HCT116 (cell line): ENCODE results near the gene NLRC5. TPM values are rescaled to one million over a fixed set of nuclear protein-coding genes. Genes with fewer than 3 reads are reported as not detected.

ENCODE experiments used
- ATAC-seq: fragments of 200-7000 bp; cut with Tn5 transposase; 2 replicates; pipeline ENCODE4 v1.9.1; 2020; ENCODE audit warnings: mild to moderate bottlenecking, moderate library complexity
- BruUV-seq: library from RNA; stranded (reverse); fragments of 400-500 nt; replicated peaks from 2 replicates; lab custom pipeline; 2021; lab: Mats Ljungman, UMichigan
- CTCF ChIA-PET: fragments of 300-600 bp; sonication (Branson Sonifier 250); formaldehyde crosslinking; loops from one replicate; lab custom pipeline; 2021; ENCODE audit warnings: antibody characterized with exemption; lab: Charles Lee
- POLR2A ChIA-PET: fragments of 300-600, 350-600 bp; sonication (Branson Sonifier 250); formaldehyde crosslinking; loops from one replicate; lab custom pipeline; 2021; ENCODE audit warnings: antibody characterized with exemption; lab: Charles Lee
- RAD21 ChIA-PET, 2 experiments: fragments of 300-600 bp; sonication (Branson Sonifier 250); formaldehyde crosslinking; loops; one replicate each; lab custom pipeline; 2023; ENCODE audit warnings: low total read pairs in 2 of 2; ENCODE audit not compliant: uncharacterized antibody in 2 of 2, unreplicated experiment in 2 of 2, low non-redundant PET in 1 of 2; lab: Charles Lee
- DNase-seq: peaks from one replicate; pipeline ENCODE4 v3.0.0-alpha.2; 2010; ENCODE audit warnings: low read depth, low spot score
- H2AFZ ChIP-seq: fragments of 200-600 bp; shearing (Covaris generic), sonication (generic); 2 replicates; pipeline ENCODE4 v1.6.1; 2017; ENCODE audit warnings: low read depth, mixed run types, mixed read lengths, antibody characterized with exemption, low read length; ENCODE audit not compliant: poor library complexity, severe bottlenecking
- H3K27ac ChIP-seq: 2 replicates; pipeline ENCODE4 v1.5.1; 2012; ENCODE audit warnings: low read depth, low read length
- H3K27me3 ChIP-seq: fragments of 200-600 bp; sonication (generic); 2 replicates; pipeline ENCODE4 v1.6.1; 2016; ENCODE audit warnings: mixed run types, low read length, mixed read lengths; ENCODE audit not compliant: insufficient read depth
- H3K36me3 ChIP-seq, 2 experiments: fragments of 200-500 bp in 1 of 2; fragments of 200-600 bp in 1 of 2; sonication (Bioruptor generic) in 1 of 2; sonication (generic) in 1 of 2; 2 replicates each; pipeline versions ENCODE4 v1.5.1 to v1.6.1; 2014 to 2016; ENCODE audit warnings: low read length in 2 of 2, inconsistent platforms in 1 of 2, mixed read lengths in 1 of 2, mixed run types in 1 of 2; ENCODE audit not compliant: insufficient read depth in 2 of 2, control insufficient read depth in 1 of 2
- H3K4me1 ChIP-seq, 2 experiments: fragments of 200-600 bp in 1 of 2; sonication (generic) in 1 of 2; 2 replicates each; pipeline versions ENCODE4 v1.5.1 to v1.6.1; 2012 to 2017; ENCODE audit warnings: low read length in 2 of 2, inconsistent platforms in 1 of 2, mild to moderate bottlenecking in 1 of 2, mixed read lengths in 1 of 2, mixed run types in 1 of 2, moderate library complexity in 1 of 2; ENCODE audit not compliant: insufficient read depth in 2 of 2, control insufficient read depth in 1 of 2
- H3K4me2 ChIP-seq: fragments of 200-600 bp; sonication (generic); 2 replicates; pipeline ENCODE4 v1.6.1; 2017; ENCODE audit warnings: mixed run types, low read length, mixed read lengths
- H3K4me3 ChIP-seq, 2 experiments: fragments of 200-600 bp in 1 of 2; sonication (generic) in 1 of 2; replicated peaks in 1 of 2; 2 replicates each; pipeline ENCODE4 v1.5.1; 2011 to 2016; ENCODE audit warnings: low read length in 2 of 2, control low read depth in 1 of 2, low read depth in 1 of 2, mild to moderate bottlenecking in 1 of 2, mixed read lengths in 1 of 2, mixed run types in 1 of 2
- H3K79me2 ChIP-seq: fragments of 200-600 bp; sonication (generic); 2 replicates; pipeline ENCODE4 v1.6.1; 2017; ENCODE audit warnings: mild to moderate bottlenecking, mixed run types, low read length, moderate library complexity, mixed read lengths; ENCODE audit not compliant: insufficient read depth
- H3K9ac ChIP-seq: fragments of 200-600 bp; sonication (generic); 2 replicates; pipeline ENCODE4 v1.6.1; 2016; ENCODE audit warnings: low read length, mixed read lengths
- H3K9me2 ChIP-seq: fragments of 200-600 bp; sonication (generic), shearing (Covaris generic); 2 replicates; pipeline ENCODE4 v1.6.1; 2017; ENCODE audit warnings: mixed run types, mild to moderate bottlenecking, moderate library complexity; ENCODE audit not compliant: insufficient read depth
- H3K9me3 ChIP-seq, 2 experiments: fragments of 200-500 bp in 1 of 2; fragments of 200-600 bp in 1 of 2; sonication (Bioruptor generic) in 1 of 2; sonication (generic) in 1 of 2; 2 replicates each; pipeline ENCODE4 v1.6.1; 2014 to 2017; ENCODE audit warnings: low read length in 2 of 2, mixed read lengths in 2 of 2, inconsistent platforms in 1 of 2, low read depth in 1 of 2, mild to moderate bottlenecking in 1 of 2, mixed run types in 1 of 2, moderate library complexity in 1 of 2; ENCODE audit not compliant: control insufficient read depth in 1 of 2, insufficient read depth in 1 of 2
- H4K20me1 ChIP-seq: fragments of 200-600 bp; sonication (generic), shearing (Covaris generic); 2 replicates; pipeline ENCODE4 v1.6.1; 2017; ENCODE audit warnings: mixed run types, mild to moderate bottlenecking, moderate library complexity; ENCODE audit not compliant: insufficient read depth
- ATF3 ChIP-seq: IDR thresholded peaks from 2 replicates; pipeline ENCODE4 v1.6.1; 2012
- CBX3 ChIP-seq: IDR thresholded peaks from 2 replicates; pipeline ENCODE4 v1.6.1; 2012; ENCODE audit warnings: low read depth
- EGR1 ChIP-seq: IDR thresholded peaks from 2 replicates; pipeline ENCODE4 v1.6.1; 2012; ENCODE audit warnings: low read depth
- ELF1 ChIP-seq: IDR thresholded peaks from 2 replicates; pipeline ENCODE4 v1.6.1; 2012; ENCODE audit warnings: low read depth, borderline replicate concordance
- EZH2phosphoT487 ChIP-seq: fragments of 200-600 bp; IDR thresholded peaks from 2 replicates; pipeline ENCODE4 v1.6.1; 2018; ENCODE audit warnings: antibody characterized with exemption, borderline replicate concordance
- FOSL1 ChIP-seq: IDR thresholded peaks from 2 replicates; pipeline ENCODE4 v1.6.1; 2012; ENCODE audit warnings: low read depth
- JUND ChIP-seq: IDR thresholded peaks from 2 replicates; pipeline ENCODE4 v1.6.1; 2012
- POLR2A ChIP-seq: IDR thresholded peaks from 2 replicates; pipeline ENCODE4 v1.7.0; 2011; ENCODE audit warnings: borderline replicate concordance; ENCODE audit not compliant: insufficient read depth, insufficient read length; ENCODE audit errors: extremely low read depth
- POLR2AphosphoS5 ChIP-seq: IDR thresholded peaks from 2 replicates; pipeline ENCODE4 v1.6.1; 2011; ENCODE audit warnings: mild to moderate bottlenecking, low read depth, low read length, moderate library complexity
- SP1 ChIP-seq: IDR thresholded peaks from 2 replicates; pipeline ENCODE4 v1.6.1; 2012; ENCODE audit warnings: low read depth
- YY1 ChIP-seq: IDR thresholded peaks from 2 replicates; pipeline ENCODE4 v1.6.1; 2011; ENCODE audit warnings: low read length, low read depth, moderate library complexity, mild to moderate bottlenecking; ENCODE audit not compliant: insufficient replicate concordance; ENCODE audit errors: extremely low read depth
- ZBTB33 ChIP-seq: IDR thresholded peaks from 2 replicates; pipeline ENCODE4 v1.6.1; 2011; ENCODE audit warnings: mild to moderate bottlenecking, low read length, moderate library complexity; ENCODE audit not compliant: insufficient replicate concordance; ENCODE audit errors: extremely low read depth
- ZFX ChIP-seq: fragments of 450-650 bp; IDR thresholded peaks from 2 replicates; pipeline ENCODE4 v1.6.1; 2017
- ZNF274 ChIP-seq: fragments of 200-500 bp; sonication (Bioruptor generic); IDR thresholded peaks from 2 replicates; pipeline ENCODE4 v1.6.1; 2014; ENCODE audit warnings: mild to moderate bottlenecking, low read depth, low read length, inconsistent platforms
- intact Hi-C: fragments of 100-400 bp; cut with micrococcal nuclease; formaldehyde crosslinking; loops from 2 replicates; pipeline ENCODE4 v1.10.0; 2022
- total RNA-seq: library from RNA; stranded (reverse); gene quantifications from one replicate; pipeline ENCODE4 v1.2.1, GENCODE V29; 2021; ENCODE audit not compliant: unreplicated experiment
- TF ChIP-seq, protein P1 (sequence below): IDR thresholded peaks from 2 replicates; pipeline ENCODE4 v1.6.1; 2012; ENCODE audit warnings: low read depth

Gene NLRC5
- total RNA-seq, 1 experiment from 2014 or later: 10.4 TPM

DNA sequence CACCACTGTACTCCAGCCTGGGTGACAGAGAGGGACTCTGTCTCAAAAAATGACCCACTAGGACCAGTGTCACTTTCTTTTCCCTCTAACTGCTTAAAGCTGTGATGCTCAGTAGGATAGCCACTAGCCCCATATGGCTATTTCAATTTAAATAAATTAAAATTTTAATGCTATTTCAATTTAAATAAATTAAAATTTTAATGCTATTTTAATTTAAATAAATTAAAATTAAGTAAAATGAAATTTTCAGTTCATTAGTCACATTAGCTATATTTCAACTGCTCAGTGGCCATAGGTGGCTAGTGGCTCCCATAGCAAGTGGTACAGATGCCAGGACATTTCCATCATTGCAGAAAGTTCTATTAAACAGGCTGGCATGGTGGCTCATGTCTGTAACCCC lies 43.0 kb downstream of the NLRC5 start:
- BruUV-seq: no TSS peak
- CTCF ChIA-PET: interaction anchor here (1.6 kb wide), 1 partner anchor 14 kb away, joined by 5 read pairs; no protein-coding TSS in a partner anchor
- ATAC-seq: no peak

More for the DNA sequence above, 43.0 kb downstream of the NLRC5 start:
- Histone ChIP-seq H2AFZ (no peak overlapping the region), H3K79me2 (no peaks in the 10 kb centered on the region), H3K27me3 (no peaks in the 10 kb centered on the region), H3K36me3 (no peaks in the 10 kb centered on the region), H3K9ac (no peak overlapping the region), H3K9me3 (no peaks in the 10 kb centered on the region), H3K27ac (no peak overlapping the region), H4K20me1 (no peaks in the 10 kb centered on the region), H3K4me2 (no peak overlapping the region), H3K4me1 (no peaks in the 10 kb centered on the region), H3K4me3 (no peak overlapping the region), H3K9me2 (no peaks in the 10 kb centered on the region)
- no peak for DNase-seq
- intact Hi-C loops: no loop called here
- POLR2A ChIA-PET: interaction anchor here (0.6 kb wide), 1 partner anchor 180 kb away, joined by 3 read pairs; no protein-coding TSS in a partner anchor
- RAD21 ChIA-PET: no interaction called here
- TF ChIP-seq POLR2A: no peak
- no peak for TF ChIP-seq EZH2phosphoT487
- TF ChIP-seq FOSL1: no peak
- no peak for TF ChIP-seq ATF3
- no peak for TF ChIP-seq YY1
- TF ChIP-seq JUND: no peak
- no peak for TF ChIP-seq SP1
- no peak for TF ChIP-seq CBX3
- TF ChIP-seq ZNF274: no peak
- no peak for TF ChIP-seq ZFX
- TF ChIP-seq ELF1: no peak
- TF ChIP-seq, protein P1, sequence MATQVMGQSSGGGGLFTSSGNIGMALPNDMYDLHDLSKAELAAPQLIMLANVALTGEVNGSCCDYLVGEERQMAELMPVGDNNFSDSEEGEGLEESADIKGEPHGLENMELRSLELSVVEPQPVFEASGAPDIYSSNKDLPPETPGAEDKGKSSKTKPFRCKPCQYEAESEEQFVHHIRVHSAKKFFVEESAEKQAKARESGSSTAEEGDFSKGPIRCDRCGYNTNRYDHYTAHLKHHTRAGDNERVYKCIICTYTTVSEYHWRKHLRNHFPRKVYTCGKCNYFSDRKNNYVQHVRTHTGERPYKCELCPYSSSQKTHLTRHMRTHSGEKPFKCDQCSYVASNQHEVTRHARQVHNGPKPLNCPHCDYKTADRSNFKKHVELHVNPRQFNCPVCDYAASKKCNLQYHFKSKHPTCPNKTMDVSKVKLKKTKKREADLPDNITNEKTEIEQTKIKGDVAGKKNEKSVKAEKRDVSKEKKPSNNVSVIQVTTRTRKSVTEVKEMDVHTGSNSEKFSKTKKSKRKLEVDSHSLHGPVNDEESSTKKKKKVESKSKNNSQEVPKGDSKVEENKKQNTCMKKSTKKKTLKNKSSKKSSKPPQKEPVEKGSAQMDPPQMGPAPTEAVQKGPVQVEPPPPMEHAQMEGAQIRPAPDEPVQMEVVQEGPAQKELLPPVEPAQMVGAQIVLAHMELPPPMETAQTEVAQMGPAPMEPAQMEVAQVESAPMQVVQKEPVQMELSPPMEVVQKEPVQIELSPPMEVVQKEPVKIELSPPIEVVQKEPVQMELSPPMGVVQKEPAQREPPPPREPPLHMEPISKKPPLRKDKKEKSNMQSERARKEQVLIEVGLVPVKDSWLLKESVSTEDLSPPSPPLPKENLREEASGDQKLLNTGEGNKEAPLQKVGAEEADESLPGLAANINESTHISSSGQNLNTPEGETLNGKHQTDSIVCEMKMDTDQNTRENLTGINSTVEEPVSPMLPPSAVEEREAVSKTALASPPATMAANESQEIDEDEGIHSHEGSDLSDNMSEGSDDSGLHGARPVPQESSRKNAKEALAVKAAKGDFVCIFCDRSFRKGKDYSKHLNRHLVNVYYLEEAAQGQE: no peak
- TF ChIP-seq ZBTB33: no peak
- no peak for TF ChIP-seq EGR1
- no peak for TF ChIP-seq POLR2AphosphoS5
